GM21447 (cell line): ENCODE measurements around the gene RHOA.
"Not testable (repeated sequence)": the region's sequence is repeated elsewhere in the genome, so short reads cannot be mapped to it uniquely, and the experiment has no call there.

Experiments
- ATAC-seq: cut with Tn5 transposase; IDR thresholded peaks from one replicate; pipeline ENCODE4 v1.9.1; 2021; ENCODE audit not compliant: unreplicated experiment

The RHOA gene

DNA sequence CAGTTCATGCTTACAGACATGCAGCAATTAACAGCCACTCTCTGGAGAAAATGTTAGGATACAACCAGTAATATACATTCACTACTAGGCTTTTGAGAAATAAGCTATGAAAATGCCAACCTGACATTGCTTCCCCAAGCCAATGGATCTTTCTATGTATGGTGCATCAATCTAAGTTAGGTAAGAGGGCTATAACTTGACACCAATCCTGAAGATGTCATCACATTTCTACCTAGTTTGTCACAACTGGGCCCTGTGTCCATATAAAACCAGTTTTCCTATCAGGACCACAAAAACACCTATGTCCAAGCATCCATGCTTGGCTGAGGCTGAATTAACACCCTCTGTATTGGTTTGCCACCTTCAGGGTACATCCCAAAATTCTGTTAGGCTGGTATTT is 39.8 kb downstream of the RHOA start:
- no peak for ATAC-seq

DNA sequence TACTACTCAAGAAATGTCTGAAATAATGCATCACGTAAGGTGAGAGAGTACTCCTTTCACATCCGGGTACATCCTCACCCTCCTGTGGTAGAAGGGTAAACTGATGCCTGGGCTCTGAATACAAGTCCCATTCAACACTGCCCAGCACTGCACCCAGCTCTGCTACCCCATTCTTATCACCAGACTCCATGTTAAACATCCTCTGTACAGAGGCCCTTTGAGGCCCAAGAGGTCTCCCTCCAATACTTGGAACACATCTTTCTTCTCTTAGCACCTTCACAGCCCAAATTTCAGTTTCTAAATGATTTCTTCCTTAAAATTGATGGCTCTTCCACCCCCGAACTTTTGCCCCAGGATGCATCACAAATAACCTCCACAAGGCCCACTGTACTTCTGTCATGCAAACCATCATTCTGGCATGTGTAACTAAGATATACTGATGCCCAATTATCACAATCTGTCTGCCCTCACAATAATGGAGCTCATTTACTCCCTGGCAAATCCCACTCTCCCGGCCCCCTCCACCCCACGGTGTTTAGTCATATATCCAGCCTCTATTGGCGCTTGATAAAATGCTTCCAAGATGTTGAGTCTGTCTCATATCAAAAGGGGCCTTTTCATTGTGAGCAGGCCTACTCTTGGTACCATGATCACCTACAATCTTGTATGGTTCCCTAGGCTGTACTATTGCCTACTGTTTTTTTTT is 41.0 kb downstream of the RHOA start:
- no peak for ATAC-seq

DNA sequence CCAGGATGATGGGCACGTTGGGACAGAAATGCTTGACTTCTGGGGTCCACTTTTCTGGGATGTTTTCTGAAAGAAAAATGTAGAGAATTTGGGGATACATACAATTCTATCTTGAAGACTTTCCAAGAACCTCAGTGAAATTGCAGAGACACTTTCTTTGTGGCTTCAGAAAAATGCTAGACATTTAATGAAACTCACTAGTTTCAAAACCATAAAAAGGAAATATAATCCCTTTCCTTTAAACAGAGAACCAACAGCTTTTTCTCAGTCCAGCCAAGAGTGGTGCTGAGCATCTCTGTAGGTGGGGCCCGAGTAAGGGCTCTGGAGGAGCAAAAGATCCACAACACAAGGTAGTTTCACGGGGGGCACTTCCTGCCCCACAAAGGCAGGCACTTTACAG is 49.2 kb downstream of the RHOA start:
- ATAC-seq = no peak

DNA sequence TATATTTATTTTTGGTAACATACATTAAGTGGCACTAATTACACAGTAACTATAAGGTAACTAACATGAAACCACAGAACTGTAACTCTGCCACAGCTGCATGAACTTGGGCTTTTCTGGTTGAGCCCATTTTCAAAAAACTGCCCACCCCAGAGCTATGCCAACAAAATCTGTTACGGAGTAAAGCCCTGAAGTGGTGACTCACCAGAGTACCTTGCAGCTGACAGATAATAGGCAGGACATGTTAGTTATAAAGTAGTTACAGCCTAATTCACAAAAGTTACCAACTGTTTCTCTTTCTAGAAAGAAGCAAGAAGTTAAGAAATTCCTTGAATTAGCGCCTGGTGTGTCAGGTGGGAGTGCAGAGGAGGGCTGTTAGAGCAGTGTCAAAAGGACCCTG is 52.2 kb downstream of the RHOA start:
- ATAC-seq = no peak

DNA sequence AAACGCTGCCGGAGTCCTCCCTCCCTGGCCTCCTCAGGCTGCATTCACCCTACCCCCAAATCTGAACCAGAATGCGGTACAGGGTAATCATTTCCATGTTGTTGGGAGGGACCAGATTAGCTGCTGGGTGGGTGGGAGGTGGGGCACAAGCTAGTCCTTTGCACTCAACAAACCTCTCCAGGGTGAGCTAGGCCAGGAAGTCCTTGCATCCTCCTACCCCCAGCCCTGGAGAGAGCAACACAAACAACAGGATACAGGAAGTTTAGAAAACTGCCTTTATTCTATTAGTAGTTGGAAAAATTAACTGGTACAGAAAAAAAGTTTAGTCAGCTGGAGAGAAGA is 52.9 kb downstream of the RHOA start:
- ATAC-seq = peak; percentile 12

DNA sequence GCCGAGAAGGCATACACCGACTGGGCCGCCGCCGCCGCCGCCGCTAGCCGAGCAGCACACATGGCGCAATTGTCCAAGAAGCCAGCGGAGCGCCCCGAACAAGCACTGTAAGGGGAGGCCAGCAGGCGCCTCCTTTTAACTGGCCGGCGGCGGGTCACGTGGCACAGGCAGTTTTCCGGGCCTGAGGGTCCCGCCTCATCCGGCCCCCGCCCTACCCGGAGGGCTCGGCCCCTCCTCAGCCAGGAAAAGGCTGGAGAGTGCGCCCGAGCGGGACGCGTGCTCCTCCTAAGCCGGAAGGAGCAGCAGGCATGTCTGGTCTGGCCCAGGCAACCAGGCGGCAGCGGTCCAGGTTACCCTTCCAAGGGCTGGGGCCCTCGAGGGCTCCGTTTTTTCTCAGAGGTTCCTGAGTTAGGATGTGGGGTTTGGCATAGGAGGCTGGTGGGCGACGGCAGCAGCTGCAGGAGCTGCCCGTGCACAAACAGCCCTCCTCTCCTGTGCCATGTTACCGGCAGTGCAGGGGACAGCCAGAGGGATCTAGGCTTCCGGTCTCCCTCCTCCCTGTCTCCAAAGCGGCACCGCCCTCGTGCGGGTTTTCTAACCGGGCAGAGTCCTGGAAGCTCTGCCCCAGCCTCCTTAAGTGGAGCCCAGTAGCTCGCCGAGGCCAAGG is 53.4 kb downstream of the RHOA start, which contains the start of gene GPX1:
Gene GPX1 (minus strand): TSS at position 137 of the 667 bp plus-strand sequence. CDS start 75 bp downstream, at position 62.
- ATAC-seq = peak; percentile 86

DNA sequence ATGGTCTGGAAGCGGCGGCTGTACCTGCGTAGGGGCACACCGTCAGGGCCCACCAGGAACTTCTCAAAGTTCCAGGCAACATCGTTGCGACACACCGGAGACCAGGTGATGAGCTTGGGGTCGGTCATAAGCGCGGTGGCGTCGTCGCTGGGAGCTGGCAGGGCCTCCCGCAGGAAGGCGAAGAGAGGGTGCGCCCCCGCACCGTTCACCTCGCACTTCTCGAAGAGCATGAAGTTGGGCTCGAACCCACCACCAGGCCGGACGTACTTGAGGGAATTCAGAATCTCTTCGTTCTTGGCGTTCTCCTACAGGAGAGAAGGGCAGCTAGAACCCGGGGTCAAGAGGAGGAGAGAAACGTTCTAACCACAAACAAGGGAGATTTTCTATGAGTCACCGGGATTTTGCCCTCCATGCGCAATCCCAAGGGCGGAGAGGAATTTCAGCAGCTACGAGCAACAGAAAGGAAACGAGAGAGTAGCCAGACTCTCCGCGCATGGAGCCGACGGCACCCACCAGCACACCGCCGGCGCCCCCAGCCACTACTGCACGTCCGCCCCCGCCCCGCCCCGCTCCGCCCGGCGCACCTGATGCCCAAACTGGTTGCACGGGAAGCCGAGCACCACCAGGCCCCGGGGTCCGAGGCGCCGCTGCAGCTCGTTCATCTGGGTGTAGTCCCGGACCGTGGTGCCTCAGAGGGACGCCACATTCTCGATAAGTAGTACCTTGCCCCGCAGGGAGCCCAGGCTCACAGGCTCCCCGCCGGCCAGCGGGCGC is 54.1 kb downstream of the RHOA start:
- peak; percentile 15 for ATAC-seq

DNA sequence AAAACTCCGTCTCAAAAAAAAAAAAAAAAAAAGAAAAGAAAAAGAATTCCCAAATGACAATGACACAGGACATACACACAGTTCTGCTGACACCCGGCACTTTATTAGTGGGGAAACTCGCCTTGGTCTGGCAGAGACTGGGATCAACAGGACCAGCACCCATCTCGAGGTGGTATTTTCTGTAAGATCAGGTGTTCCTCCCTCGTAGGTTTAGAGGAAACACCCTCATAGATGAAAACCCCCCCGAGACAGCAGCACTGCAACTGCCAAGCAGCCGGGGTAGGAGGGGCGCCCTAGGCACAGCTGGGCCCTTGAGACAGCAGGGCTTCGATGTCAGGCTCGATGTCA is 54.7 kb downstream of the RHOA start:
- ATAC-seq = not testable (repeated sequence)

DNA sequence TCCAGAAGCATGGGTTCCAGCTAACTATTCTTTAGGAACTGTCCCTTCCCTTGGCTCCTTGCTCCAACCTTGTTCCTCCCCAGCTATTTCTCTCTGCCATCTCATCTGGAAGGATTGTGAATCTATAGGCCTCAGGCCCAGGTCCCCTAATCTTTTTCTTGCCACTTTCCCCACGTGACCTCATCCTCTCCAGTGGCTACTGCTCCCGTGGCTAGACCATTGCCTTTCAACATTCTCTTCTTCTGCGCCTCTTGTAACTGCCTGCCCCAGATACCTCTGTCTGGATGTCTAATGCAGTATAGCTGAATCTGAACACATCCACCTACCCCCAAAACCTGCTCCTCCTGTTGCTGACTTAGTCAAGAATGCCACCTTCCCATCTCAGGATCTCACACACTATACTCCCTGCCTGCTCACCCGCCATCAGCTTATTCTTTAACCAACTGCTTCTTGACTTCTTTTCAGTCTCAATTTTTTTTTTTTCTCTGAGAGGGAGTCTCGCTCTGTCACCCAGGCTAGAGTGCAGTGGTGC is 58.8 kb downstream of the RHOA start:
- no peak for ATAC-seq

DNA sequence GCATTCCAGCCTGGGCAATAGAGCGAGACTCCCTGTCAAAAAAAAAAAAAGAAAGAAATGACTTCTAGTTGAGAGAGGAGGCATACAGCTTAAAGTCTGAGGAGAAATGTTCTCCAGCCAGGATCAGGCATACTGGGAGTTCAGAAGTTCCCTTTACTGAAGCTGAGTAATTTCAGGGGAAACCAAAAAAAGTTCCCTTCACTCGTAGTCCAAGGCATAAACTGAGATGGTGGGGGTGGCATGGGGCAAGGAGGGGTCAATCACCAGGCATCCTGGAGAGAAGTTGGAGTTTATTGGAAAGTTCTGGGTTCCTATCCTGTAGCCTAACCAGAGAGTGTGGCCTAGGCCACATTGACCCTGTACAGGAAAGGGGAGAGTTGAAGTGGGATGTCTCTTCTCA is 59.5 kb downstream of the RHOA start:
- ATAC-seq = no peak

DNA sequence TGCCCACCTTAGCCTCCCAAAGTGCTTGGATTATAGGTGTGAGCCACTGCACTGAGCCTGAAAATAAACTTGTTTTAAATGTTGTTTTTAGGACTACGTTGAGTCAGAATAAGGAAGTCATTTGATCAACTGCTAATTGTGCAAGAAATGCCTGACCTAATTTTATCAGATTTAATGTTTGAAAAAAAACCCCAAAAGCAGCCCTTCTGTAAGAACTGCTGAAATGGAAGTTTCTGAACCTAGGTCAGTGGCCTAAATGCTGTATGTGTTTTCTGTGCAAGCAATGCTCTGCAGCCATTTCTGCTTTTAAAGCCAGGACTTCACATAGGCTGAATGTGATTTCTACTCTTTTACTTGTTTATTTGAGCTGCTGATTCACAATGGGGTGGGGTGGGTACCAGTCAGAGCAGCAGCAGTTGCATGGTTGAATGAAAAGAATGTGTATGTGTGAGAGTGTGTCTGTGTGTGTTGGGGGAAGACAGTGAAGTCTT is 60.2 kb downstream of the RHOA start:
- no peak for ATAC-seq

DNA sequence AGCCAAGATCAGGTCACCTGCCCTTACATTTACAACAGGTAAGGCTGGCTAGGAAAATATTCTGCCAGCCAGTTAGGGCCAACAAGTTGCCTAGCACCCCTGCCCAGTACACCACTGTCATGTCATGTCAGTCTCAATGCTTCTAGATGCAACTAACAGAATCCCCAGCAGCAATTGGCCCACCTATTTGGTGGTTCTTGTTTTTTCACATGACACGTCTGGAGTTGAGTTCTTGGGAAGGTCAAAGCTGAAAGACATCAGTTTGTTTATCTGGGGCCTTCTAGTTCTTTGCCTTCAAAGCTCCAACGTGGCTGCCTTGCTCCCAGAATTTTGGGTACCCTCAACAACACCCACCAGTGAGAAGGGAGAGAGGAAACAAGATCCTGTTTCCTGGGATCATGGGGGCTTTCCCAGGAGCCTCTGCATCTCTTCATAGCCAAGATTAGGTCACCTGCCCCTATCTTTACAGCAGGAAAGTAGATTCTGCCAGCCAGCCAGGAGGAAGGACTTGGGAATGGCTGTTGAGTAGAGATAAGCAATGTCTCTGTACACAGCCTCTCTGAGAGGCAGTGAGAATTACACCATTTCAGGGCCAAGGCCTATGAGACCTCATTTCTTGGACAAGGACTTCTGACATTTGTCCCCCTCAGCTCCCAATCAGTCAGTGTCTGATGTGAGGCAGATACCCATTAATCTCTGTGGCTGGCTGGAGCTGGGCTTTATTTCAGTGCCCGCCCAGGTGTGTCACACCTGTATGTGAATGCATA is 62.2 kb downstream of the RHOA start:
- no peak for ATAC-seq

DNA sequence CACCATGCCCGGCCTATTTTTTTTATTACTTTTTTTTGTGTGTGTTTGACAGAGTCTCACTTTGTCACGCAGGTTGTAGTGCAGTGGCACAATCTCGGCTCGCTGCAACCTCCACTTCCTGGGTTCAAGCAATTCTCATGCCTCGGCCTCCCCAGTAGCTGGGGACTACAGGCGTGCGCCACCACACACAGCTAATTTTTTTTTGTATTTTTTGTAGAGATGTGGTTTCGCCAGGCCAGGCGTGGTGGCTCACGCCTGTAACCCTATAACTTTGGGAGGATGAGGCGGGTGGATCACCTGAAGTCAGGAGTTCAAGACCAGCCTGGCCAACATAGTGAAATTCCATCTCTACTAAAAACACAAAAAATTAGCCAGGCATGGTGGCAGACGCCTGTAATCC is 63.4 kb downstream of the RHOA start:
- ATAC-seq = not testable (repeated sequence)

DNA sequence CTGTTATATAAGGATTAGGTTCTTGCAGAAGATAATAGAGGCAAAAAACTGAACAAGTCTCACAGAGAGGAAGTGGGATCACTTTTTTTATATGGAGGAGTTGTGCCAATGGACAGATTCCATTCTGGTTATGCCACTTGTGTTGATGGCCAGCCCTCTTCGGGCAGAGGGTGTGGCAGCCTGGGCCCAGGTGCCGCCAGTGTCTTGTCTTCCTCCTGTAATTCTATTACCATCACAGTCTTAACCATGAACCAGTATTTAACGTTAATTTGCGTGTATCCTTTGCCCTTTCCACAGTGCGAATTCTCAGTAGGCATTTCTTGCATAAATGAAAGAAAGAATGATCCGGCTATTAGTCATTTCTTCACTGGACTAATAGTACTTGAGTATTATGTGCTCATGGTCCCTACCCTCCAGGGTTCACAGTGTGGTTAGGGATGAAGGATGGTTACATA is 65.0 kb downstream of the RHOA start:
- no peak for ATAC-seq

DNA sequence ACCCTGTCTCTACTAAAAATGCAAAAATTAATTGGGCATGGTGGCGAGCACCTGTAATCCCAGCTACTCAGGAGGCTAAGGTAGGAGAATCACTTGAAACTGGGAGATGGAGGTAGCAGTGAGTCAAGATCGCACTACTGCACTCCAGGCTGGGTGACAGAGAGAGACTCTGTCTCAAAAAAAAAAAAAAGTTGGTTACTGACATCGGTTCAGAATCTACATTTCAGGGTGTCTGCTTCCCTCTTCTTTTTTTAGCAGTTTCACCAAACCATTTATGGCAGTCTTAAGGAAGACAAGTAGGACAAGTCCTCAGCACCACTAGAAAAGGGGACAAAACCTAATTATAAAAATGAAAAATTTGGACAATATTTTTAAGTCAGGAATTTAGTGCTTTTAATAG is 68.6 kb downstream of the RHOA start:
- no peak for ATAC-seq

DNA sequence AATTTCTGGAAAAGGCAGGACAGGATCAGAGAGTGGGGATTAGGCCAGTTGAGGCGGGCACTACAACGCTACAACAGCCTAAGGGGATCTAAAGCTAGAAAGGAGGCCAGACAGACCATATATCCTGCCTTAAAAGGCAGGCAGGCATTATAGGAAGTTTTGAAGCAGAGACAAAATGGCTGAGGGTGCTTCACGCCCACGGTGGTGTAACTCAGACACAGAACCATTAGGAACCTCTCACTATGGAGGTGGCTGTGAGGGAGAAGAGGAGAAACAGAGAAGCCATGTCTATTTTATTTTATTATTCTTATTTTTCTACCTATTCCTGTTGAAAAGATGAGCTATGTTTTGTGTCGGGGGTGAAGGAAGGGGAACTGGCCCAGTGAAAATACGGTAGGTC is 69.8 kb downstream of the RHOA start:
- ATAC-seq = no peak

DNA sequence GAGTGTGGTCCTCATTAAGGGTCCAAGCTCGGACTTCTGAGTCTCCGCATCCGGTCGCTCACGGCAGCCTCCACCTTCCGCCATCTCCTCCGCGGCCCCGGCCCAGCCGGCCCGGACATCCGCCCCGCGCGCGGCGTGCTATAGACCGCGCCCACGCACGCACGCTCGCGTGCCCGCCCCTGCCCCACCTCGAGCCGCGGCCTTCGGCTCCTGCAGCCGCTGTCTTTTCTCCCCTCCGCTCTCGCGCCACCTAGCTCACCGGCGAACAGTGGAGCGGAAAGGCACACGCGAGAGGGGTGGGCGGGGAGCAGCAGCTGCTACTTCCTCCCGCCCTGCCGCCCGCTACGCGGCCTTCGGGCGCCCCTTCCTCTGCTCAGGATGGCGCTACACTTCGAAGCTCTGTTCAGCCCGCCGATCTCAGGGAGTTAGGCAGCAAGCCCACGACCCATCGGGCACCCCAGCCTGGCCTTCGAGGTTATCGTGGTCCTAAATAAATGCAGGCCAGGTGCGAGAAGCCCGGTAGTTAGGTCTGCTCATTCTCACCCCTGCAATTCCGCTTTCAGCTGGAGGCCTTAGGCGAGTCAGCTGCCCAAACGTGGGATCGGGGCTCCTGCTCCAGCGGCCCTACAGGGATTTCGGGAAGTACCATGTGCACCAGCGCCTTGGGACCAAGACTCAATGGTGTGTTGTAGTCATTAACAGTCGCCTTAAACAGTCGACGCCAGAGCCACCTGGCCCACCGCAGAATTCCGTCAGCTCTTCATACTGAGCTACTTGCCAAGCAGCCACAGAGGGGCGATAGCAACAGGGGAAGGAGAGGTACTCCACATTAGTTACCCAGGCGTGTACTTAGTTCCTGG is 71.6 kb downstream of the RHOA start, which contains the start of gene USP4:
Gene USP4 (minus strand): TSS at position 113 of the 860 bp plus-strand sequence. CDS start 29 bp downstream, at position 84.
- ATAC-seq = peak; percentile 75

DNA sequence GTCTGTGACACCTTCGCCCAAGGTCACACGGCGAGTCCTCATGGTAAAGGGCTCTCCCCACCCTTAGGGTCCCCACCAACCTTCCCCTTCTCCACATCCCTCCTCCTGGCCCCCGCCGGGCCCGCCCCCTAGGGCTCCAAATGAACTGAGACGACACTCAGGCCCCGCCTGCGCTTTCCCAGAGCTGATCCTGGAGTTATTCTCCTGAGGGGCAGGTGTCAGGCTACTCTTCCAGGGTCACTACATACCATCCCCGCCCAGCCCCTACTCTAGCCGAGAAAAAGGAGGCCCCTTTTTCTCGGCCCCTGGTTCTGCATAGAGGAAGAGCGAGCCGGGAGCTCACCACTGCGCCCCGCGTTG is 72.2 kb downstream of the RHOA start:
- peak; percentile 4 for ATAC-seq

DNA sequence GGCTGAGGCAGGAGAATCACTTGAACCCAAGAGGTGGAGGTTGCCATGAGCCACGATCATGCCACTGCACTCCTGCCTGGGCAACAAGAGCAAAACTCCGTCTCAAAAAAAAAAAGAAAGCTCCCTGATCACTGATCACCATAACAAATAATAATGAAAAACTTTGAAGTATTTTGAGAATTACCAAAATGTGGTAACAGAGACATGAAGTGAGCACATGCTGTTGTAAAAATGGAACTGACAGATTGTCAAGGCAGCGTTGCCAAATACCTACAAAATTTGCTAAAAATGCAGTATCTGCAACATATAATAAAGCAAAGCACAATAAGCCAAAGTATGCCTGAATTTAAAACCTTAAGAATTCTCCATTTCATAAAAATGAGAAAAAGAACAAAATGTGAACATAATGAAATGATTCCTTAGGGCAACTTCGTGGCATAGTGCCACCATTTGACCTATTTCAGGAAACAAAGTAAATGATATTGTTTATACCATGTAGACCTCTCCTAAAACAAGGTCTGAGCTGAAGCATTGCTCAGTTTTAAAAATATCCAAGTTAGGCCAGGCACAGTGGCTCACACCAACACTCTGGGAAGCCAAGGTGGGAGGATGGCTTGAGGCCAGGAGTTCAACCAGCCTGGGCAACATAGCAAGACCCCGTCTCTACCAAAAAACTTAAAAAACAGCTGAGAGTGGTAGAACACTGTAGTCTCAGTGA is 77.7 kb downstream of the RHOA start:
- ATAC-seq = no peak
